Keratinocyte (primary cell): ENCODE data around the gene ALDH3A1.

Experiments
- EZH2 ChIP-seq: IDR thresholded peaks from one replicate; pipeline ENCODE4 v1.6.1; 2012; ENCODE audit warnings: inconsistent platforms, mild to moderate bottlenecking, low read length, moderate library complexity
- TF ChIP-seq, protein P1 (sequence below), 3 experiments: IDR thresholded peaks in 1 of 3; conservative IDR thresholded peaks in 1 of 3; optimal IDR thresholded peaks in 1 of 3; 2 replicates in 2 of 3; 3 replicates in 1 of 3; pipeline versions ENCODE3 to v1.5.1; 2011; ENCODE audit warnings: low read length in 3 of 3, mild to moderate bottlenecking in 3 of 3, moderate library complexity in 2 of 3, control low read depth in 1 of 3, inconsistent platforms in 1 of 3; ENCODE audit not compliant: insufficient read depth in 2 of 3; ENCODE audit errors: extremely low read depth in 1 of 3

DNA sequence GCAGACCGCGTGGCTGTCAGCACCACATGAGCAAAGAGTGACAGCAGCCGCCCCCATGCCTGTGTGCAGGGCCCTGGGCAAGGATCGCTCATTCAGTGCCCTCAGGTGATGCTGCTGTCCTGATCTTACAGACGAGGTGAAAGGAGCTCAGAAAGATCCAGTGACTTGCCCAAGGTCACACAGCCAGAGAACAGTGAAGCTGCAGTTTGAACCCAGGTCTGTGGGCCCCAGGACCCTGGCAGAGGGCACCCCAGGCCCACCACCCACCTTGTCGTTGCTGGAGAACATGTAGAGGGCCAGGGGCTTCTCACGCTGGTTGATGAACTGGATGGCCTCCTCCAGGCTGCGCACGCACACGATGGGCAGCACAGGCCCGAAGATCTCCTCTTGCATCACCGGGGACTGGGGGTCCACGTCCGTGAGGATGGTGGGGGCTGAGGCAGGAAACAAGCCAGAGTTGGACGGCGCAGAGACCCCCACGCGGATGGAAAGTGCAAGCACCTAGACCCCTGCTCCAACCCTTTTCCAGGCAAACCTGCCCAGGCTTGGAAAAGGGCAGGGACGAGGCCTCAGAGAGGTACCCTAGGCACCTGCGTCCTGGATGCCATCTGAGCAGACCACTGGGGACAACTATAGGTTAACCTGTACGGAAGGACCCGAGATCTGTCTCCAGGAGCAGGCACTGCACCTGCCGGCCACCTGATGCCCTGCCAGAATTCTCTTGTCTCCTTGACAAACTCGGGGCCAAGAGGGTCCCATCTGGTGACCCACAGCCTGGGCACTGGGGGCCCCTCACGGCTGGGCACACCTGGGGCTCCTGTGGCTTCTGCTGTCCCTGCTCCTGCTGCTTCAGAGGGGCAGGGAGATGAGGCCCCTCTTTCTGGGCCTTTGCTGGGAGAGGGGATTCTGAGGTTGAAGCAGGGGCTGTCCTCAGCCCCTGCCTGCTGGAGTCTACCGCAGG is 8.6 kb downstream of the ALDH3A1 start:
- no peak for TF ChIP-seq EZH2
- TF ChIP-seq, protein P1, sequence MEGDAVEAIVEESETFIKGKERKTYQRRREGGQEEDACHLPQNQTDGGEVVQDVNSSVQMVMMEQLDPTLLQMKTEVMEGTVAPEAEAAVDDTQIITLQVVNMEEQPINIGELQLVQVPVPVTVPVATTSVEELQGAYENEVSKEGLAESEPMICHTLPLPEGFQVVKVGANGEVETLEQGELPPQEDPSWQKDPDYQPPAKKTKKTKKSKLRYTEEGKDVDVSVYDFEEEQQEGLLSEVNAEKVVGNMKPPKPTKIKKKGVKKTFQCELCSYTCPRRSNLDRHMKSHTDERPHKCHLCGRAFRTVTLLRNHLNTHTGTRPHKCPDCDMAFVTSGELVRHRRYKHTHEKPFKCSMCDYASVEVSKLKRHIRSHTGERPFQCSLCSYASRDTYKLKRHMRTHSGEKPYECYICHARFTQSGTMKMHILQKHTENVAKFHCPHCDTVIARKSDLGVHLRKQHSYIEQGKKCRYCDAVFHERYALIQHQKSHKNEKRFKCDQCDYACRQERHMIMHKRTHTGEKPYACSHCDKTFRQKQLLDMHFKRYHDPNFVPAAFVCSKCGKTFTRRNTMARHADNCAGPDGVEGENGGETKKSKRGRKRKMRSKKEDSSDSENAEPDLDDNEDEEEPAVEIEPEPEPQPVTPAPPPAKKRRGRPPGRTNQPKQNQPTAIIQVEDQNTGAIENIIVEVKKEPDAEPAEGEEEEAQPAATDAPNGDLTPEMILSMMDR (optimal IDR thresholded peaks at IDR 0.05 in 1 of 3, IDR thresholded peaks at IDR 0.05 in 1 of 3, conservative IDR thresholded peaks at IDR 0.05 in 1 of 3; ENCODE audit: extremely low read depth in 1 of 3, insufficient read depth in 2 of 3, low read length in 3 of 3) = no peak
